Smooth muscle cell of the brain vasculature (primary cell): ENCODE measurements around the gene ARHGAP22.

Experiments used
- DNase-seq: peaks from one replicate; pipeline ENCODE4 v3.0.0-alpha.2; 2012; ENCODE audit warnings: low read depth, low spot score

Gene ARHGAP22

GRCh38 chr10:48451969-48452878 is 152.6 kb downstream of the ARHGAP22 start:
- no peak for DNase-seq

GRCh38 chr10:48450741-48451466 is 154.0 kb downstream of the ARHGAP22 start:
- DNase-seq = no peak

GRCh38 chr10:48450233-48450740 is 154.6 kb downstream of the ARHGAP22 start:
- no peak for DNase-seq

- DNase-seq = no peak
Observed at GRCh38 chr10:48449501-48450232, 155.2 kb downstream of the ARHGAP22 start.

- DNase-seq = no peak
Observed at GRCh38 chr10:48448796-48449195, 156.1 kb downstream of the ARHGAP22 start.

GRCh38 chr10:48447356-48448215 is 157.3 kb downstream of the ARHGAP22 start:
- DNase-seq = no peak

- no peak for DNase-seq
Observed at GRCh38 chr10:48446785-48447184, 158.1 kb downstream of the ARHGAP22 start.

- DNase-seq = no peak
Observed at GRCh38 chr10:48445932-48446331, 158.9 kb downstream of the ARHGAP22 start.

GRCh38 chr10:48444861-48445841 is 159.7 kb downstream of the ARHGAP22 start:
- DNase-seq = no peak

- DNase-seq = peak; percentile 74
Observed at GRCh38 chr10:48444266-48444665, 160.6 kb downstream of the ARHGAP22 start.

- DNase-seq = no peak
Observed at GRCh38 chr10:48442809-48443177, 162.1 kb downstream of the ARHGAP22 start.

- no peak for DNase-seq
Observed at GRCh38 chr10:48442090-48442808, 162.6 kb downstream of the ARHGAP22 start.

GRCh38 chr10:48440771-48441170 is 164.1 kb downstream of the ARHGAP22 start:
- DNase-seq = no peak

- DNase-seq = no peak
Observed at GRCh38 chr10:48439581-48440041, 165.3 kb downstream of the ARHGAP22 start.

GRCh38 chr10:48439031-48439430 is 165.8 kb downstream of the ARHGAP22 start:
- DNase-seq = no peak

- no peak for DNase-seq
Observed at GRCh38 chr10:48437546-48437945, 167.3 kb downstream of the ARHGAP22 start.

- DNase-seq = no peak
Observed at GRCh38 chr10:48431871-48432270, 173.0 kb downstream of the ARHGAP22 start.

GRCh38 chr10:48430402-48430993 is 174.4 kb downstream of the ARHGAP22 start:
- DNase-seq = no peak

- no peak for DNase-seq
Observed at GRCh38 chr10:48429309-48429708, 175.6 kb downstream of the ARHGAP22 start.
